GM23338 (cell line): ENCODE measurements around the gene TNS4. TPM values are rescaled to one million over a fixed set of nuclear protein-coding genes. Genes with fewer than 3 reads are reported as not detected.

Experiments used
- ATAC-seq: fragments of 200-7000 bp; cut with Tn5 transposase; 3 replicates; pipeline ENCODE4 v1.9.1; 2020
- DNase-seq: peaks from one replicate; pipeline ENCODE4 v3.0.0-alpha.2; 2015; ENCODE audit warnings: low spot score
- H2AFZ ChIP-seq: fragments of 200-600 bp; sonication (generic); 2 replicates; pipeline ENCODE4 v1.8.0; 2016; ENCODE audit warnings: antibody characterized with exemption, mild to moderate bottlenecking, moderate library complexity
- H3F3A ChIP-seq: fragments of 200-600 bp; sonication (generic); replicated peaks from 2 replicates; pipeline ENCODE4 v1.8.0; 2017; ENCODE audit warnings: antibody characterized with exemption, mixed run types, low read depth
- H3K27ac ChIP-seq: fragments of 200-600 bp; sonication (generic); 2 replicates; pipeline ENCODE4 v1.6.1; 2016; ENCODE audit warnings: low read depth
- H3K27me3 ChIP-seq: fragments of 200-600 bp; sonication (generic); 2 replicates; pipeline ENCODE4 v1.8.0; 2016; ENCODE audit warnings: mild to moderate bottlenecking, mixed run types, moderate library complexity; ENCODE audit not compliant: insufficient read depth
- H3K36me3 ChIP-seq: fragments of 200-600 bp; sonication (generic); 2 replicates; pipeline ENCODE4 v1.8.0; 2016; ENCODE audit warnings: mild to moderate bottlenecking; ENCODE audit not compliant: insufficient read depth
- H3K4me1 ChIP-seq: fragments of 200-600 bp; sonication (generic); 2 replicates; pipeline ENCODE4 v1.8.0; 2016; ENCODE audit warnings: mild to moderate bottlenecking, moderate library complexity; ENCODE audit not compliant: insufficient read depth
- H3K4me2 ChIP-seq: fragments of 200-600 bp; sonication (generic); 2 replicates; pipeline ENCODE4 v1.7.1; 2017; ENCODE audit warnings: mixed run types
- H3K4me3 ChIP-seq: fragments of 200-600 bp; sonication (generic); 2 replicates; pipeline ENCODE4 v1.6.1; 2016; ENCODE audit warnings: mixed run types
- H3K79me2 ChIP-seq: fragments of 200-600 bp; sonication (generic); replicated peaks from 2 replicates; pipeline ENCODE4 v1.8.0; 2017; ENCODE audit warnings: mild to moderate bottlenecking; ENCODE audit not compliant: insufficient read depth
- H3K9me2 ChIP-seq: fragments of 200-600 bp; sonication (generic); 2 replicates; pipeline ENCODE4 v1.8.0; 2017; ENCODE audit not compliant: insufficient read depth
- H4K20me1 ChIP-seq: fragments of 200-600 bp; sonication (generic); replicated peaks from 2 replicates; pipeline ENCODE4 v1.8.0; 2017; ENCODE audit warnings: mild to moderate bottlenecking; ENCODE audit not compliant: insufficient read depth
- H3K27ac Mint-ChIP-seq: 2 replicates; pipeline ENCODE4 v1.8.0; 2020; ENCODE audit warnings: inconsistent platforms, mild to moderate bottlenecking, moderate library complexity, mixed read lengths
- H3K27me3 Mint-ChIP-seq: 3 replicates; pipeline ENCODE4 v1.8.0; 2022; ENCODE audit warnings: low read depth, mild to moderate bottlenecking, moderate library complexity, mixed read lengths, inconsistent platforms; ENCODE audit not compliant: insufficient read depth, poor library complexity
- H3K36me3 Mint-ChIP-seq: 3 replicates; pipeline ENCODE4 v1.8.0; 2021; ENCODE audit warnings: low read depth, mild to moderate bottlenecking, inconsistent platforms, moderate library complexity, mixed read lengths
- H3K4me1 Mint-ChIP-seq: 3 replicates; pipeline ENCODE4 v1.8.0; 2020; ENCODE audit warnings: mild to moderate bottlenecking, inconsistent platforms, mixed read lengths
- H3K4me3 Mint-ChIP-seq: 3 replicates; pipeline ENCODE4 v1.8.0; 2021; ENCODE audit warnings: moderate library complexity, mild to moderate bottlenecking, inconsistent platforms, mixed read lengths
- H3K9me3 Mint-ChIP-seq: 3 replicates; pipeline ENCODE4 v1.8.0; 2020; ENCODE audit warnings: moderate library complexity, mild to moderate bottlenecking, inconsistent platforms, mixed read lengths
- EZH2 ChIP-seq: fragments of 200-600 bp; sonication (generic); IDR thresholded peaks from one replicate; pipeline ENCODE4 v1.8.0; 2017; ENCODE audit warnings: antibody characterized with exemption, mild to moderate bottlenecking, low read depth; ENCODE audit not compliant: unreplicated experiment
- EZH2phosphoT487 ChIP-seq: fragments of 200-600 bp; sonication (generic); IDR thresholded peaks from one replicate; pipeline ENCODE4 v1.8.1; 2018; ENCODE audit warnings: antibody characterized with exemption; ENCODE audit not compliant: unreplicated experiment
- JUNB ChIP-seq: IDR thresholded peaks from one replicate; pipeline ENCODE4 v1.6.1; 2016; ENCODE audit warnings: antibody characterized with exemption; ENCODE audit not compliant: unreplicated experiment
- NANOG ChIP-seq: IDR thresholded peaks from 2 replicates; pipeline ENCODE4 v1.6.1; 2016; ENCODE audit warnings: antibody characterized with exemption, borderline replicate concordance
- POLR2AphosphoS5 ChIP-seq: IDR thresholded peaks from 2 replicates; pipeline ENCODE4 v1.6.1; 2016; ENCODE audit warnings: antibody characterized with exemption, low read depth
- REST ChIP-seq: IDR thresholded peaks from one replicate; pipeline ENCODE4 v1.6.1; 2018; ENCODE audit warnings: antibody characterized with exemption; ENCODE audit not compliant: unreplicated experiment
- STAT1 ChIP-seq: IDR thresholded peaks from one replicate; pipeline ENCODE4 v1.6.1; 2016; ENCODE audit warnings: antibody characterized with exemption; ENCODE audit not compliant: unreplicated experiment
- ZNF114 ChIP-seq: fragments of 250-450 bp; sonication (Bioruptor Pico); IDR thresholded peaks from 2 replicates; pipeline ENCODE4 v1.5.0; 2020; ENCODE audit warnings: mild to moderate bottlenecking, moderate library complexity
- ZNF331 ChIP-seq: fragments of 250-450 bp; sonication (Bioruptor Pico); IDR thresholded peaks from 2 replicates; pipeline ENCODE4 v1.5.0; 2020; ENCODE audit warnings: low read depth, mild to moderate bottlenecking, moderate library complexity
- ZNF462 ChIP-seq: fragments of 250-450 bp; sonication (Bioruptor Pico); IDR thresholded peaks from 2 replicates; pipeline ENCODE4 v1.5.0; 2020; ENCODE audit warnings: mild to moderate bottlenecking, moderate library complexity
- polyA plus RNA-seq: library from polyadenylated mRNA; unstranded; fragments of >200 nt; fragmentation: Nextera tagmentation; extraction: Ambion mirVana; gene quantifications from 2 replicates; pipeline ENCODE4 v1.2.1, GENCODE V29; 2016
- total RNA-seq: library from RNA; depleted of rRNA; stranded (reverse); fragments of >200 nt; shearing (Covaris generic); gene quantifications from 2 replicates; pipeline ENCODE4 v1.2.3, GENCODE V29; 2014
- TF ChIP-seq, protein P1 (sequence below), 2 experiments: fragments of 200-600 bp in 1 of 2; sonication (generic) in 1 of 2; conservative IDR thresholded peaks; 2 replicates each; pipeline versions ENCODE4 v1.5.1 to v1.6.1; 2016 to 2017; ENCODE audit warnings: antibody characterized with exemption in 2 of 2, low read depth in 2 of 2, mild to moderate bottlenecking in 2 of 2, moderate library complexity in 1 of 2

TNS4 gene
- total and polyA plus RNA-seq, 2 experiments from 2014 or later, result 0.31 to 4.9 TPM

GRCh38 chr17:40452216-40452787 lies 49.1 kb downstream of the TNS4 start:
- no peak overlapping the region for H2AFZ ChIP-seq
- no peak overlapping the region for H3K4me3 Mint-ChIP-seq
- peaks cover 12% of the 10 kb centered on the region for H3K27me3 Mint-ChIP-seq
- no peak overlapping the region for H3K27ac Mint-ChIP-seq
- no peaks in the 10 kb centered on the region for H4K20me1 ChIP-seq
- H3K9me3 Mint-ChIP-seq, result no peaks in the 10 kb centered on the region
- no peaks in the 10 kb centered on the region for H3K27me3 ChIP-seq
- no peak for DNase-seq
- no peak overlapping the region for H3K4me3 ChIP-seq
- TF ChIP-seq STAT1, result no peak
- no peak for TF ChIP-seq EZH2
- no peaks in the 10 kb centered on the region for H3K4me1 ChIP-seq
- H3K36me3 Mint-ChIP-seq, result peaks cover 49% of the 10 kb centered on the region
- no peak for ATAC-seq
- peaks cover 36% of the 10 kb centered on the region for H3K79me2 ChIP-seq
- no peaks in the 10 kb centered on the region for H3K9me2 ChIP-seq
- H3K36me3 ChIP-seq, result peaks cover 7% of the 10 kb centered on the region; the same call in 1 of the 2 replicates
- no peak overlapping the region for H3K4me2 ChIP-seq
- H3K27ac ChIP-seq, result no peak overlapping the region
- peaks cover 18% of the 10 kb centered on the region for H3K4me1 Mint-ChIP-seq
- H3F3A ChIP-seq, result no peaks in the 10 kb centered on the region

- peaks cover 40% of the 10 kb centered on the region for H3K36me3 Mint-ChIP-seq
- peaks cover 21% of the 10 kb centered on the region for H3K4me1 Mint-ChIP-seq
- Histone ChIP-seq H3K9me2 (no peaks in the 10 kb centered on the region), H2AFZ (no peak overlapping the region), H3K36me3 (peaks cover 7% of the 10 kb centered on the region; the same call in 1 of the 2 replicates), H3K27me3 (no peaks in the 10 kb centered on the region), H3K27ac (no peak overlapping the region), H3F3A (no peaks in the 10 kb centered on the region), H4K20me1 (no peaks in the 10 kb centered on the region), H3K79me2 (peaks cover 44% of the 10 kb centered on the region), H3K4me2 (no peak overlapping the region), H3K4me1 (peaks cover 9% of the 10 kb centered on the region), H3K4me3 (no peak overlapping the region)
- H3K9me3 Mint-ChIP-seq, result no peaks in the 10 kb centered on the region
- no peak overlapping the region for H3K4me3 Mint-ChIP-seq
- no peak for DNase-seq
- no peak for ATAC-seq
- H3K27me3 Mint-ChIP-seq, result peaks cover 12% of the 10 kb centered on the region
- no peak overlapping the region for H3K27ac Mint-ChIP-seq
- TF ChIP-seq ZNF114 (CRISPR knock-in tag) (no peak), NANOG (no peak), EZH2 (no peak), ZNF331 (no peak), ZNF462 (CRISPR knock-in tag) (no peak), REST (no peak), EZH2phosphoT487 (no peak), JUNB (no peak), POLR2AphosphoS5 (no peak), STAT1 (no peak)
- TF ChIP-seq, protein P1, sequence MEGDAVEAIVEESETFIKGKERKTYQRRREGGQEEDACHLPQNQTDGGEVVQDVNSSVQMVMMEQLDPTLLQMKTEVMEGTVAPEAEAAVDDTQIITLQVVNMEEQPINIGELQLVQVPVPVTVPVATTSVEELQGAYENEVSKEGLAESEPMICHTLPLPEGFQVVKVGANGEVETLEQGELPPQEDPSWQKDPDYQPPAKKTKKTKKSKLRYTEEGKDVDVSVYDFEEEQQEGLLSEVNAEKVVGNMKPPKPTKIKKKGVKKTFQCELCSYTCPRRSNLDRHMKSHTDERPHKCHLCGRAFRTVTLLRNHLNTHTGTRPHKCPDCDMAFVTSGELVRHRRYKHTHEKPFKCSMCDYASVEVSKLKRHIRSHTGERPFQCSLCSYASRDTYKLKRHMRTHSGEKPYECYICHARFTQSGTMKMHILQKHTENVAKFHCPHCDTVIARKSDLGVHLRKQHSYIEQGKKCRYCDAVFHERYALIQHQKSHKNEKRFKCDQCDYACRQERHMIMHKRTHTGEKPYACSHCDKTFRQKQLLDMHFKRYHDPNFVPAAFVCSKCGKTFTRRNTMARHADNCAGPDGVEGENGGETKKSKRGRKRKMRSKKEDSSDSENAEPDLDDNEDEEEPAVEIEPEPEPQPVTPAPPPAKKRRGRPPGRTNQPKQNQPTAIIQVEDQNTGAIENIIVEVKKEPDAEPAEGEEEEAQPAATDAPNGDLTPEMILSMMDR (conservative IDR thresholded peaks at IDR 0.05; ENCODE audit: low read depth in 2 of 2), result no peak
Measured at GRCh38 chr17:40451420-40451819, 50.0 kb downstream of the TNS4 start.
